Stimulated activated CD8-positive, alpha-beta memory T cell treated with anti-CD3 and anti-CD28 coated beads, Interleukin-12 subunit alpha, Interleukin-12 subunit beta, amount 100 ng/mL, for 24 hours (primary cell): ENCODE results near the gene PDCD2L.
"Not testable (repeated sequence)": the region's sequence is repeated elsewhere in the genome, so short reads cannot be mapped to it uniquely, and the experiment has no call there.

Experiments
- DNase-seq: peaks from one replicate; pipeline ENCODE4 v3.0.0-alpha.2; 2020; ENCODE audit errors: extremely low read depth

PDCD2L gene

GRCh38 chr19:34373601-34374288 is 30.5 kb upstream of the PDCD2L start:
- DNase-seq, result no peak

- no peak for DNase-seq
Observed at GRCh38 chr19:34375598-34375997, 28.6 kb upstream of the PDCD2L start.

- no peak for DNase-seq
Observed at GRCh38 chr19:34380639-34381241, 23.5 kb upstream of the PDCD2L start.

GRCh38 chr19:34381399-34382251 is 22.6 kb upstream of the PDCD2L start:
- DNase-seq, result no peak

- no peak for DNase-seq
Observed at GRCh38 chr19:34382471-34382870, 21.7 kb upstream of the PDCD2L start.

- no peak for DNase-seq
Observed at GRCh38 chr19:34383599-34383998, 20.6 kb upstream of the PDCD2L start.

GRCh38 chr19:34386645-34387445 is 17.4 kb upstream of the PDCD2L start:
- DNase-seq, result no peak

GRCh38 chr19:34387446-34387810 is 16.8 kb upstream of the PDCD2L start:
- no peak for DNase-seq

- not testable (repeated sequence) for DNase-seq
Observed at GRCh38 chr19:34388745-34389144, 15.5 kb upstream of the PDCD2L start.

GRCh38 chr19:34391813-34392212 is 12.4 kb upstream of the PDCD2L start:
- no peak for DNase-seq

GRCh38 chr19:34393031-34393430 is 11.2 kb upstream of the PDCD2L start:
- no peak for DNase-seq

- DNase-seq, result no peak
Observed at GRCh38 chr19:34393629-34394028, 10.6 kb upstream of the PDCD2L start.

GRCh38 chr19:34397853-34398252 is 6.3 kb upstream of the PDCD2L start:
- no peak for DNase-seq

- no peak for DNase-seq
Observed at GRCh38 chr19:34399886-34400285, 4.3 kb upstream of the PDCD2L start.

- not testable (repeated sequence) for DNase-seq
Observed at GRCh38 chr19:34400844-34401243, 3.4 kb upstream of the PDCD2L start.

- no peak for DNase-seq
Observed at GRCh38 chr19:34402074-34402600, 2.1 kb upstream of the PDCD2L start.

GRCh38 chr19:34403784-34404108 is 453 bp upstream of the PDCD2L start:
- DNase-seq, result no peak

GRCh38 chr19:34405892-34406660 is 1.9 kb downstream of the PDCD2L start:
- DNase-seq, result no peak

GRCh38 chr19:34408411-34408810 is 4.2 kb downstream of the PDCD2L start:
- DNase-seq, result no peak

GRCh38 chr19:34409189-34410164 is 5.3 kb downstream of the PDCD2L start:
- no peak for DNase-seq
